GM21381 (cell line): ENCODE measurements around the gene LGALS9B.
"Not testable (repeated sequence)": the region's sequence is repeated elsewhere in the genome, so short reads cannot be mapped to it uniquely, and the experiment has no call there.

Experiments used
- ATAC-seq: cut with Tn5 transposase; IDR thresholded peaks from one replicate; pipeline ENCODE4 v1.9.1; 2021; ENCODE audit warnings: mild to moderate bottlenecking, moderate library complexity; ENCODE audit not compliant: unreplicated experiment

The LGALS9B gene

DNA sequence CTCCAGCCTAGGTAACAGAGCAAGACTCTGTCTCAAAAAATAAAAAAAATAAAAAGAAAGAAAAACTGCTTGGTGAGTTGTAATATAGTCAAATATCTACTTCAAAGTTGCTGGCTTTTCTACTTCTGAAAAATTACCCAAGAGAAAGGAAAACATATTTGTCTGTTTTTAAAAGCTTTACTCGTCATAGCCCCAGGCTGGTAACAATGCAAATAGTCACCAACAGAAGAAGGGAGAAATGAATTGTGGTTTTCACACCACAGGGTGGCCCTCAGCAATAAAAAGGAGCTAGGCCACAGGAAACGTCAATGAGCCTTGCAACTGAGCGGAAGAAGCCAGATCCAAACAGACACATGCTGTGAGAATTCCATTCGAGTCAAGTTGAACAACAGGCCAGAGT, 1.8 kb upstream of the LGALS9B start:
- not testable (repeated sequence) for ATAC-seq

DNA sequence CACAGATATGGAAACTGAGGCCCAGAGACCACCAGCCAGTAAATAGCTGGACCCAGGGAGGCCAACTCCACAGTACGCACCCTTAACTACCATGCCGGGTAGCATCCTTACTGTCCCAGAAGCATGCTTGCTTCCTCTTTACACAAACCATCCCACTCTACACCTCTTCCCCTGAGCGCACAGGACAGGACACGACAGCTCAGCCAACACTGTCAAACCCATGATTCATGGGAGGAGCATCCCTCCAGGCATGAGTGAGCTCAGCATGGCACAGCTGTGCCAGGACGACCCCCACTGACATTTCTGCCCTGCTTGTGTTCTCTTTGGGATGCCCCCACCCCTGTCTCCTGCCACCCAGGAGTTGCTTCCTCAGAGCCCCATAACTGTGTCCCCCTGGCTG, 340 bp downstream of the LGALS9B start:
- ATAC-seq = not testable (repeated sequence)

DNA sequence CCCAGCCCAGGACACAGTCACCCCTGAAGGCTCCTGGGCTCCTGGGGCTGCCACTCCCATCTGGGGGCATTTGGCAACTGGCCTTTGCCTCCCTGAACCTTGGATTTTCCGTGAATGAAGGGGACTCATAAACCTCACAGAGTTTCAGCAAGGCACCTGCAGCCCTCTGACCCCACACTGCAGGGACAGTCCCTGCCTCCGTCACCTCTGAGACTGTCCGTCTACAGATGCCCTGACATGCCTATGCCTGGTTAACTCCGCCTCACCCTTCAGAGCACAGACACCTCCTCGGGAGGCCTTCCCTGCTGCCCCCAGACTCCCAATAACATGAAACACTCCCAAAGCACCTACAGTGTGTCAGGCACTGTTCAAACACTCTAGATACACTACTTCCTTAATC, 786 bp downstream of the LGALS9B start:
- not testable (repeated sequence) for ATAC-seq

DNA sequence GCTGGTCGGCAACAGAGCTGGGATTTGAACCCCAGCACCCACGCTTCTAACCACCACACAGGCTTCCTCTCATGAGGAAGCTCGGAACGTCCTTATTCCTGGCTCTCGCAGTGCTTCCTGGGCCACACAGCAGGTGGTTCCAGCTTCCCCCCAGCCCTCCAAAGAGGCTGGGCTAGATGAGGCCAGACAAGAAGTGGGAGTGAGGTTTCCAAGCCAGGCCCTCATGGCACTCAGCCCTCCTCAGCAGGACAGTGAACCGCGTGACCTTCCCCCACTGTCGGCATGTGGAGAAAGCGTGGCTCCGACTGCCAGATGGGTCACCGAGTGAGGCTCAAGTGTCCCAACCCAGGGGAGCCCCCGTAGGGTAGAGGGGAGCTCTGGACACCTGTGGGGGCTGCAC, 1.8 kb downstream of the LGALS9B start:
- ATAC-seq = not testable (repeated sequence)

DNA sequence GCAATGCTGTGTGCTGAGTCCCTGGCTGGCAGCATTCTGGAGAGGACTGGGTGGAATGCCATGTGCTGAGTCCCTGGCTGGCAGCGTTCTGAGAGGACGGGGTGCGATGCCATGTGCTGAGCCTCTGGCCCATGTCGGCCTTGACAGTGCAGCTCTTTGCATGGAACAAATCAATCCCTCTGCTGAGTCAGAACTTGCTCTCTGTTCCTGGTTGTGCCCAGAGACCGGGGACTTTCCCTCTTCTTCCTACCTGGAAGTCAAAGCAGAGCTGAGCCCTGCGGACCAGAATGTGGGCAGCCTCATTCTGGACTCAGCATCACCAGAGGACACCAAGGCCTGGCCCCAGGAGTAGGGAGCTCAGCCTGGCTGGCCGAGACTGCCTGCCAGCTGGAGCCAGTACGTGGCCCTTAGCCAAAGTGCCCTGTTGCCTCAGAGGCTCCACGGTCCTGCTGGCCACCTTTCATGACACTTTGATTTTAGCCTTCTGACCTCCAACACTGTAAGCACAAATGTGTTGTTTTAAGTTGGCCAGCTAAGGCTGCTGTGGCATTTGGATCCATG, 2.4 kb downstream of the LGALS9B start:
- not testable (repeated sequence) for ATAC-seq

DNA sequence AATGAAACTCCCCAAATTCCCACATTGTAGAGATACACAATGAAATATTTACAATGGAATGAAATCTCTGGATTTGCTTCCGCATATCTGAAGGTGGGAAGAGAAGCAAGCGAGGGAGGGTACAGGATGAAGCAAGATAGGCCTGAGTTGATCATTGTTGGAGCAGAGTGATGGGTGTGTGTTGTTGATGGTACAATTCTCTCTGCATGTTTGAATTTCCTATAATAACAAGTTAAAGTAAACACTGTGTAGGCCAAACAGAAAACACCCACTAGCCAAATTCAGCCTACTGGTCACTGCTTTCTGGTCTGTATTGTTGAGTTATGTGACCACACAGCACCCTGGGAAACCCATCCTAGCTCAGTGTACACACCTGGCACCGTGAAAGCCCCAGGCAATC, 5.2 kb downstream of the LGALS9B start:
- not testable (repeated sequence) for ATAC-seq

DNA sequence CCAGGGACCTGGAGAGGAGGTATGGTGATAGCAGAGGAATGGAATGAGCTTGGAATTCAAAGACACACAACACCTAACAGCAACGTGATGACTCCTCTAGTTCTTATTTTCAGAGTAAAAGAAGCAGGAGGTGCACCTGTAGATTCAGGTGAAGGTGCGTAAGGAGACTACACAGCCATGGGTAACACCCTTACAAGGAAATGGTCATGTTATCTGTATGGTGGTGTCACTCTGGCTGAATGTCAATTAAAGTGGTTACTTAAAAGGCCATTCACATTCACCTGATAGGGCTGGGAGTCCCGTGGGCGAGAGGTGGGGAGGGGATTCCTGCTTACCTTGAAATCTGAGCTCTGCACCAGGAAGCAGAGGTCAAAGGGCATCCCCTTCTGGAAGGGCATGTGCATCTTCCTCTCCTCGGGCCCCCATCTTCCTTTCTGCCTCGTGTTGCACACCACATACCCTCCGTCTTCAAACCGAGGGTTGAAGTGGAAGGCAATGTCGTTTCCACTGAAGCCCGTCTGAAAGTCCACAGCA, 9.4 kb downstream of the LGALS9B start:
- not testable (repeated sequence) for ATAC-seq

DNA sequence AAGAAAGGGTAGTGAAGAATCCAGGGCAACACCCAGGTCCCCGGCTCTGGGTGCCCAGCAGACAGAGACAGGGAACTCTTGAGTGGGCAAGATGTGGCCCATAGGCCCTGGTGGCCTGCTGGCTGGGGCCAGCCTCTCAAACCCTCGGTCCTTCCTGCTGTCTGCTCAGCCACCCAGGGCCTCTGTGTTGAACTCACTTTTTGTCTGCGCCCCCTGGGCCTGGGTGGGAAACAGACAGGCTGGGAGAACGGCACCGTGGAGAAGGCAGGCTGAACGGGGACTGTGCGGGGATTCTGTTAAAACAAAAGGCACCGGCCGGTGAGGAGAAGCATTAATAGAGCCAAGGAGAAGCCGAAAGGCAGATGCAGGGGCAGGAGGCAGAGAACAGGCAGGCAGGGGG, 12.2 kb downstream of the LGALS9B start:
- not testable (repeated sequence) for ATAC-seq

DNA sequence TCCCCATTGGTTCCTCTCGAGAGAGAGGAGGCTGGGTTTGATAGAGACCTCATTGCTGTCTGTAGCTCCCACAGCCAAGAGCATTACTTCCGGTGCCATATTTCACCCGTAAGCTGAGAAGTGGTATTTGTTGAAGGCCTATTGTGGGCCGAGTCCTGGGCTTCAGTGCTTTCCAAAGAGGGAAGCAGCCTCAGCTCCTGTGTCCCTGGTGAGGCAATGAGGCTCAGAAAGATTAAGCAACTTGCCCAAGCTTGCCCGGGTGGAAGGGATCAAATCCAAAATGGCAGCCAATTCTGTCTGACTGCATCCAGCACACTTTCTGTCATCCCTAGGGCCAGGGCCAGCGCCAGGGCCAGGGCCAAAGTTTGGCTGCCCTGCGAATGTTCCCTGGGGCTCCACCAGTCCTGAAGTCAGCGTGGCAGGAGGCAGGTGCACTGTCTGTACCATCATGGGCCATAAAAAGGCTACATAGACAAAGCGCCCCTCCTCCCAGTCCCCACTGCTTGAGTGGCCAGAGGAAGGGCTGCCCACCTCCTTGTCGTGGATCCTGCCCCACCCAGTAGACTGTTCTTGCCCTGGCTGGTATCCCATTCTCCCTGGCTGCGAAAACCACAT, 13.4 kb downstream of the LGALS9B start:
- not testable (repeated sequence) for ATAC-seq

DNA sequence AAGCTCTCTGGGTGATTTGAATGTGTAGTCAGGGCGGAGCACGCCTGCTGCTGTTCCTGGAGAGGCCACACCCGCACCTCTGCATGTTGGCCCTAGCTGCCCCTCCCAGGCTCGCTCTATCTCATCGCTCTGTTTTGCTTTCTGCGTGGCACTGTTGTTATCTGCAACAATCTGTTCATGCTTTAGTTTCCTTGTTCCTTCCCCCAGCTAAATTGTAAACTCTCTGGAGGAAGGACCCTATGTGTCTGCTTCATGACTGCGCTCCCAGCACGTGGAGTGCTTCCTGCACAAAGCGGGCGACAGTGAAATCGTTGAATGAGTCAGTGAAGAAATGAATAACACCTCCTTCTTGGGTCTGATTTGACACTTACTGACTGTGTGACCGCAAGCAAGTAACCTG, 16.5 kb downstream of the LGALS9B start:
- peak; percentile 75 for ATAC-seq

DNA sequence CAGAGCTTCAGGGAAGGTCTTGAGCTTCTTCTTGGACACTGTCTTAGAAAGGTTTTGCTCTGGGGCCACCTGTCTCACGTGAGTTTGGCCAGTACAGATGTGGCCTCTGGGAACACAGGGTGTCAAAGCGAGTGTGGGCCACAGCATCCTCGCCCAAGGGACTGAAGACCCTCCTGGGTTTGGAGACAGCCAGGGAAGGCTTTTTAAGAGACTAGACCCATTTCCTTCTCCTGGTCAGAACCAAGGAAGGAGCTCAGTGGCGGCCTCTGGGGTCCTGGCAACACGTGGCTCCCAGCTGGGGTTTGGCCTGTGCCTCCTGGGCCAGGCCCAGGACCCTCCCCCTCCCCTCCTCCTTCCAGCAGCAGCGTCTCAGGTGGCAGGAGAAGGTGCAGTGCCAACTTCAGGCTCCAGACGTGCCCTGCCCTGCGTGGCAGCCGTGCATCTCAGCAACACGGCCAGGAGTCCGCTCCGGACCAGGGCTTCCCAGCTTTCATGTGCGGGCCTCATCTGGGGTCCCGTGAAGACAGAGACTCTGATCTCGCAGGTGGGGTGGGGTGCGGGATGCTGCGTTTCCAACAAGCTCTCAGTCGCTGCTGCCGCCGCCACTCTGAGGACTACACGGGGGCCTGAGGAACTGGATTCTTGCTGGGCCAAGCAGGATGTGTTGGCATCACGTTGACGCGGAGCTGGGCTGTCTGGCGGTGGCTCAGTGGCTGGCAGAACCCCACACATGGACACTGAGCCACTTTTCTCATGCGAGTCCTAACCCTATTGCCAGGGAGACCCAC, 19.6 kb downstream of the LGALS9B start:
- ATAC-seq = not testable (repeated sequence)

DNA sequence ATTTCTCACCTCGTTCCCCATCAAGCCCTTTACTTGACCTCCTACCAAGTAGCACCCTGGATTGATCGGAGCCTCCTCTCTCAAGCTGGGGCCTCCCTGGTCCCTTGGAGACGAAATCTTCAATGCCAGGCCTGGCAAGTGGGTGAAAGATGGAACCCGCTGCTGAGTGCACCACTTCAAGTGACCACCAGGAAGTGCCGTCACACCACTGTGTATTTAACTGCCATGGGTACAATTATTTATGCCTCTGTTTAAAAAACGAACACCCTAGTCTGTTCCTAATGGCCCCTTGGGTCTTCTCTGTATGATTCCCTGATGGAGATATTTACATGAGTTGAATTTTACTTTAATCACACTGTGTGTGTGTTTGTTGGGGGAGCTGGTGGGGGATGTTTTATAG, 20.4 kb downstream of the LGALS9B start:
- ATAC-seq = not testable (repeated sequence)

DNA sequence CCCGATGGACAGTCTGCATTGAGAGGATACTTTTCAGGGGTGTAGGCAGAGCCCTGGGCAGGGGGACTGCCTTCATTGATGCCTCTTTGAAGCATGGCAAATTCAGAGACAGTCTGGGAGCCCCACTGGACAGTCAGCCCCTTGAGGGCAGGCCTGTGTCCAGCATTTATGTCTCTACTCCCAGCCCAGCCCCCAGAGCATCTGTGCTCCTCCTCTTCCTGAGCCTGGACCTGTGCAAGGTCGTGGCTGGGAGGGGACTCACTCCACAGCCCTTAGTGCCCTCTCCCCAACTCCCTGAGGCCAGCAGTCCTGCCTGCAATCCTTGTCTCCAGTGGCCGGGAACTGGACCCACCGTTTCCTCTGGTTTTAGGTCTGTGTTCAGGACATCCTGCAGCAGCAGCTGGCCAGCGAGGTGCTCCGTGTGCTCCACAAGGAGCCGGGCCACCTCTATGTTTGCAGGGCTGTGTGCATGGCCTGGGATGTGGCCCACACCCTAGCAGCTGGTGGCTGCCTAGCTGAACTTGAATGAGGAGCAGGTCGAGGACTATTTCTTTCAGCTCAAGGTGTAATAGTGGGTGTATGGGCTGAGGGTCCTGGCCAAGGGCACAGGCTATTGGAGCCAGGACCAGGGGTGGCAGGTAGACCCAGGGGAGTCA, 22.6 kb downstream of the LGALS9B start:
- ATAC-seq = not testable (repeated sequence)

DNA sequence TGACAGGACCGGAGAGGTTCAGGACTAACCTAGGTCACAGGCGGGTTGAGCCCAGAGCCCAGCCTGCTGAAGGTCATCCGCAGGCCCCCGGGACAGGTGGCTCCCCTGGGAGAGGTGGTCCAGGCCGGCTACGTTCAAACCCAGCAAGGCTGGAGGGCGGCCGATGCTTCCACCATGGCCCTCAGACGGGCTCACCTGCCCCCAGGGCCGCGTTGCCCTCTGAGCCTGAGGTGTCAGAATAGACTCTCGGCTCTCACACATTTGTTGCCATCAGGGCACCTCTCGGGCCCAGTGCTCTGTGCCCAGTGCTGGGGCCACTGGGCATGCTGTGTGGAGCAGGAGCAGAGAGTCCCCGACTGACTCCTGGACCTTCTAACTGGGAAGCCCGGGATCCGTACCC, 23.2 kb downstream of the LGALS9B start:
- not testable (repeated sequence) for ATAC-seq

DNA sequence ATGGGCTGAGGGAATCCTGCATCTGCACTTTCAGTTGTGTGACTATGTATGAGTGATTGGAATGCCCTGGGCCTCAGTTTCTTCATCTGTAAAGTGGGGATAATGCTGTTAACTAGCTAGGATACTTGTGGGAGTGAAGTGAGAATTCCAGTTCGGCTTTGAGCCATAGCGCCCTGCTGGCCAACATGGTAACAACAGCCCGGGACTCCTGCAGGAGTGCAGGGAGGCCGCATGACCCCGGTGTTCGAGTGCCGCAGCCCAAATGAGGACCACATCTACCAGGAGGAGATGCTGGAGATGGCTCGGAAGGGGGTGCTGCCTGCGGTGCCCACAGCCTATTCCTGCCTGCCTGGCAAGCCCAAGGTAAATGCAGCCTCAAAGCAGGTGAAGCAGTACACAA, 23.7 kb downstream of the LGALS9B start:
- ATAC-seq = not testable (repeated sequence)

DNA sequence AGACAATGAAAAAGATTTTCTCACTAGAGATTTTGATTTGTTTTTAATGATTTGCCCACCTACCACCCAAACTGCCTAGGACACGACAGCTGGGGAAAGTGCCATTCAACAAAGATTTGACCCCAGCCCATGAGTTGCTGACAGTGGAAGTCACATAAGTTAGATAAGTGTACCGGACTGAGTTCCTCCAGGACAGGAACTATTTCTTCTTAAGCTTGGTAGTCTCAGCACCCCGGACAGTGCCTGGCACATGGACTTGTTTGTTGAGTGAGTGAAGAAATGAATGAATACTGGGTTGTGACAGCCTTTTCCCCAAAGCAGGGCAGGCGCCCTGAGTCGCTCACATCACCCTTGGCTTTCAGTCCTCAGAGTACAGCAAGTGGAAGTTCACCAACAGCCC, 26.7 kb downstream of the LGALS9B start:
- not testable (repeated sequence) for ATAC-seq

DNA sequence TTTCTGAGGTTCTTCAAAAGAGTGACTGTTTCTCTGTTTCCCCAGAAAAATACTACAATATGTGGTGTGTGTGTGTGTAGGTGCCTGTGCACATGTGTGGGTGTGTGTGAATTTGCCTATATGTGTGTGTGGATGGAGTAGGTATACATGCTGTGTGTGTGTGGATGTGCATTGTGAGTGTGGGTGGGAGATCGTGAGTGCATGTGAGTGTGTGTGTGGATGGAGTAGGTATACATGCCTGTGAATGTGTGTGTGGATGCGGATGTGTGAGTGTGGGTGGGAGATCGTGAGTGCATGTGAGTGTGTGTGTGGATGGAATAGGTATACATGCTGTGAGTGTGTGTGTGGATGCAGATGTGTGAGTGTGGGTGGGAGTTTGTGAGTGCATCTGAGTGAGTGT, 32.2 kb downstream of the LGALS9B start:
- not testable (repeated sequence) for ATAC-seq

DNA sequence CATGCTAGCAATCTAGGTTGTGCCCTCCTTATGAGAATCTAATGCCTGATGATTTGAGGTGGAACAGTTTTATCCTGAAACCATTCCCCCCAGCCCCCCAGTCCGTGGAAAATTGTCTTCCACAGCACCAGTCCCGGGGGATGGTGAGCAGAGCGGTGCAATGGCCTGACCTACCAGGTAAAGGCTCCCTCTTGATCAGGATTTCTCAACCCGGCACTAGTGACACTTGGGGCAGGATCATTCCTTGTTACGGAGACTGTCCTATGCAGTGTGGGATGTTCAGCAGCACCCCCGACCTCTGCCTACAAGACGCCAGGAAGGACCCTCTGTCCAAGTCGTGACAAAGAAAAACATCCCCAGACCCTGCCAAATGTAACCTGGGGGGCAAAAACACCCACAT, 34.0 kb downstream of the LGALS9B start:
- not testable (repeated sequence) for ATAC-seq

DNA sequence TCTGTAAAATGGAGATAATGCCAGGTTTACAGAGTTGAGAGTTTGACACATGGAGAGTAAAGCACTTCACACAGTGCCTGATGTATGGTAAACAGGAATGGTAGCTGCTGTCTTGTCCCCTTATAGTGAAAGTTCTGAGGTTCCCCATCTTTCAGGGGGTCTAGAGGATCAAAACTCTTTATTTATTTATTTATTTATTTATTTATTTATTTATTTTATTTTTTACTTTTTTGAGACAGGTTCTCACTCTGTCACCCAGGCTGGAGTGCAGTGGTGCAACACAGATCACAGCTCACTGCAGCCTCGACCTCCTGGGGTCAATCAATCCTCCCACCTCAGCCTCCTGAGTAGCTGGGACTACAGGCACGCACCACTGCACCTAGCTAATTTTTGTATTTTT, 40.1 kb downstream of the LGALS9B start:
- ATAC-seq = not testable (repeated sequence)

DNA sequence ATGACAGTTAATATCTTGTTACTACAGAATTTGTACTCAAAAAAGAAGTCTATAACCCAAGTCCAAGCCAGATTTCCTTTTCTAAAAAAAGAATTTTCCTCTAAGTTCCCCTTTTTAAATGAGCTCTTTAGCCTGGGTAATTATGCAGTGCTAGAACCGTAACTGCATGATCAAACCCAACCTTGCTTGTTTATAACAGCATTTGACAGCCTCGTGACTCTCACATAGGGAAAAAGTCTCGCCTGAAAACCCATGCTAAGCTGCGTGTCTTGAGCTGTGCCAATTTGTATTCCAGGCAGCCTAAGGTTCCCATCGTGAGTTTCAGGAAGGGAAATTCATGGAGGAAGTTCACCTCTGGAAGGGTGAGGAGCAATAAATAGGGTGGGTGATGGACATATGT, 44.5 kb downstream of the LGALS9B start:
- not testable (repeated sequence) for ATAC-seq

DNA sequence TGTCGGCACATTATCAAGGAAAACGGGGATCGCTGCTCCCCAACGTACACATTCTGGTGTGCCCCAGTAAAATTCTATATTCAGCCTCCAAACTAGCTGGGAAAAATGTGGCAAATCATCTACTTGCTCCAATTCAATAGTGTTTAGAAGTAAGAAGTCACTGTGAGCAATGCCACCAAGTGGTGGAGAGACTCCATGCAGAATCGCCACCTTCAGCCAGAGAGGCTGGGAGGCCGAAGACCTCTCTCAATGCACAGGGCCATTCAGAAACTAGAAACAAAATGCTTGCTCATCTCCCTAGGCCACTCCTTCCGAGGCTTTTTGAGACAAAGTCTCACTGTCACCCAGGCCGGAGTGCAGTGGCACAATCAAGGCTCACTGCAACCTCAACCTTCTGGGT, 48.5 kb downstream of the LGALS9B start:
- ATAC-seq = not testable (repeated sequence)
